ENCODE measurements around the gene FCRL4.

- TF ChIP-seq CTCF (optimal IDR thresholded peaks at IDR 0.05 in 1 of 3, IDR thresholded peaks at IDR 0.05 in 1 of 3, conservative IDR thresholded peaks at IDR 0.05 in 1 of 3; ENCODE audit: extremely low read depth in 1 of 3, insufficient read depth in 2 of 3, low read length in 3 of 3) (no peak), EZH2 (IDR thresholded peaks at IDR 0.05; ENCODE audit: low read length) (no peak)
These were observed 2.4 kb upstream of the FCRL4 start for GRCh38 chr1:157600236-157600635.

Data from keratinocyte (primary cell).